GM12801 (cell line): ENCODE results near the gene CPSF2.

ENCODE experiments used
- TF ChIP-seq, protein P1 (sequence below): IDR thresholded peaks from one replicate; pipeline ENCODE4 v1.5.1; 2011; ENCODE audit warnings: control low read depth; ENCODE audit not compliant: insufficient read length; ENCODE audit errors: extremely low read depth

The CPSF2 gene

DNA sequence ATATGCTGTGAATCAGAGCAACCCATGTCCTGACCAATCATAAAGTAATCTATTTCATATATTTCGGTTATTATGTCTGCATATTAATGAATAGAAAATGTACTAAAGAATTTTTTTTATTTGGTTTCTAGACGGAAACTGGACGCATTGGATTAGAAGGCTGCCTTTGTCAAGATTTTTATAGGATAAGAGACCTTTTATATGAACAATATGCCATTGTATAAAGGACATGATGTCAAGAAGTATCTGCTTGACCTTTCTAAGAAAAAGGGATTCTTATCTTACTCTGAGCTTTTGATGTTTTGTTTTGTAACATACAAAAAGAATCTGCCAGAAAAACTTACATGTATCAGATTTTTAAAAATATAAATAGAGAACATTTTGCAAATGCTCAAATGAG lies 39.8 kb downstream of the CPSF2 start:
- TF ChIP-seq, protein P1, sequence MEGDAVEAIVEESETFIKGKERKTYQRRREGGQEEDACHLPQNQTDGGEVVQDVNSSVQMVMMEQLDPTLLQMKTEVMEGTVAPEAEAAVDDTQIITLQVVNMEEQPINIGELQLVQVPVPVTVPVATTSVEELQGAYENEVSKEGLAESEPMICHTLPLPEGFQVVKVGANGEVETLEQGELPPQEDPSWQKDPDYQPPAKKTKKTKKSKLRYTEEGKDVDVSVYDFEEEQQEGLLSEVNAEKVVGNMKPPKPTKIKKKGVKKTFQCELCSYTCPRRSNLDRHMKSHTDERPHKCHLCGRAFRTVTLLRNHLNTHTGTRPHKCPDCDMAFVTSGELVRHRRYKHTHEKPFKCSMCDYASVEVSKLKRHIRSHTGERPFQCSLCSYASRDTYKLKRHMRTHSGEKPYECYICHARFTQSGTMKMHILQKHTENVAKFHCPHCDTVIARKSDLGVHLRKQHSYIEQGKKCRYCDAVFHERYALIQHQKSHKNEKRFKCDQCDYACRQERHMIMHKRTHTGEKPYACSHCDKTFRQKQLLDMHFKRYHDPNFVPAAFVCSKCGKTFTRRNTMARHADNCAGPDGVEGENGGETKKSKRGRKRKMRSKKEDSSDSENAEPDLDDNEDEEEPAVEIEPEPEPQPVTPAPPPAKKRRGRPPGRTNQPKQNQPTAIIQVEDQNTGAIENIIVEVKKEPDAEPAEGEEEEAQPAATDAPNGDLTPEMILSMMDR = no peak

DNA sequence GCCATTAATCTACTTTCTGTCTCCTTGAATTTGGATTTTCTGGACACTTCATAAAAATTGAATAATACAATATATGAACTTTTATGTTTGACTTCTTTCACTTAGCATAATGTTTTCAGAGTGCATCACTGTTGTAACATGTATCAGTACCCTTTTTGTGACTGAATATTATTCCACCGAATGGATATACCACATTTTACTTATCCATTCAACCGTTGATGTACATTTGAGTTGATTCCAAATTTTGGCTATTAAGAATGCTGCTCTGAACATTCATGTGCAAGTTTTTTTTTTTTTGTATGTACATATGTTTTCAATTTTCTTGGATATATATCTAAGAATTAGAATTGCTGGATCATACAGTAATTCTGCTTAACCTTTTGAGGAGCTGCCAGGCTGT lies 43.2 kb downstream of the CPSF2 start:
- TF ChIP-seq, protein P1 = no peak

DNA sequence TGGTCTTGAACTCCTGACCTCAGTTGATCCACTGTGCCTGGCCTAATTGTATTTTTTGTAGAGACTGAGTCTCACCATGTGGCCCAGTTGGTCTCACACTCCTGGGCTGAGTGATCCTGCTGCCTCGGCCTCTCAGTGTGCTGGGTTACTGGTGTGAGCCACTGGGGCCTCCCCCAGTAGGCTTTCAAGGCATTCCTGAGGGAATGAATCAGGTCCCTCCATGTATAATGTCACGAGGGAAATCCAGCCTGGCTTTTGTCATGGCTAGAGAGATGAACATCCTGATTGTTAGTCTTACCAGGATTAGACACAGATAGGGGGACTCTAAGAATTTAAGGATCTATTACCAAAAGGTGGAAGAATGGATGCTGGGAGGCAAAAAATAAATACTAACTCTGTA lies 51.9 kb downstream of the CPSF2 start:
- TF ChIP-seq, protein P1 = no peak

DNA sequence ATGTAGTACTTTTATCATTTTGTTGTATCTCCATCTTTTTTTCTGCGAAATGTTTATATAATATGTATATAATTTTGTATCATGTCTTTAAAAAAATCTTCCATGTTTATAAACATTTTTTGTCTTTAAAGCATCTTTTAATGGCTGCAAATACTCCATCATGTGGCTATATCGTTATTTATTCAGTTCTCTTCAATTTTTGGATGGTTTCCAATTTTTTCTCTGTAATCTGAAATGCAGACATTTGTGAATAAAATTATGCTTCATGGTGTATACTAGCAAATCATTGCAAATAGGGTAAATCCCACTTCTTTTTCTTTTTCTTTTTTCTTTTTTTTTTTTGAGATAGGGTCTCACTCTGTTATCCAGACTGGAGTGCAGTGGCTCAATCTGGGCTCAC lies 54.0 kb downstream of the CPSF2 start:
- TF ChIP-seq, protein P1 = no peak

DNA sequence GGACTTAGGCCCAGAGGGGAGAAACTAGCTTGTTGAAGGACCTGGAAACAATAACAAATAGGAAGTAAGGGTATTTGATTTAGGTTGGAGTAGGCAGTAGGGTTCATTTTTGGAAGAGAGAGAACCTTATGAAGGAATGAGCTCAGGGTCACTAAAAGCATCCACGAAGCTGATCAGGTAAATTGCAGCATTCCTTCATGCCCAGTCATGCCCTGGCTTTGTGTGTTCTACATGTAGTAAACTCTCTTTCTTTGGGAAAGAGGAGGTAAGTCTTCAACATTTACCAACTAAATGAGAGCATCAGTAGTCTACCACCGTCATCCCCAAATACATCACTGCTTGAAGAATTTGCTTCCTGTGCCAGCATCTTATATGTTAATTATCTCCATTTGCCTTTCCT lies 54.7 kb downstream of the CPSF2 start:
- TF ChIP-seq, protein P1 = no peak

DNA sequence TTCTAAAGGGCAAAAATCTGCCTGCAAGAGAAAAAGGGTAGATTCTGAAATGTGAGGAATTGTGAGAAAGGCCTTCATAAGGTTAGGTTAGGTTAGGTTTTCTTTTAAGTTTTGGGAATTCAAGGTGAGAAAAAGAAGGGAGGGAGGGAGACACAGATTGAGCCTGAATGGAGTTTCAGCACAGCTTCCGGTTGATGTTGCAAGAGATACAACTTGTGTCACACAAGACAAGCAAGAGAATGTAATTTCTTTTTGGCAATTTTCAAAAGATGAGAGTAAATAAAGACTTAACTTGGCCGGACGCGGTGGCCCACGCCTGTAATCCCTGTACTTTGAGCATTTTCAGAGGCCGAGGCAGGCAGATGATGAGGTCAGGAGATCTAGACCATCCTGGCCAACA lies 63.8 kb downstream of the CPSF2 start:
- TF ChIP-seq, protein P1 = no peak

DNA sequence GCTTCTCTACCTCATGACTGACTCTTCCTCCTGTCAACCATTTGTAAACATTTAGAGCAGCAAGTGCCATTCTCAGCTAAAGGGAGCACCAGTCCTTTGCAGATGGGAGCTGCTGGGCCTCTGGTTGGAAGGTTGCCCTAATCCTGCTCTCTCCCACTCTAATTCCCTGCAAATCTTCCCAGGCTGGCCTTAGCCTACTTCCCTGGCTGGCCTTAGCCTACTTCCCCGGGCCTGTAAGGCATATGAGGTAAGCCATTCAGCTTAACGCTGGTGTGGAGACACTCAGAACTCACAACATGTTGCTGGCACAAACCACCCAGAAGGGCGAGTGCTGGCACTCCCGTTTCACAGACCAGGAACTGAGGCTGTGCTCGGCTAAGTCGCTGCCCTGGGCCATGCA lies 69.0 kb downstream of the CPSF2 start:
- TF ChIP-seq, protein P1 = no peak

DNA sequence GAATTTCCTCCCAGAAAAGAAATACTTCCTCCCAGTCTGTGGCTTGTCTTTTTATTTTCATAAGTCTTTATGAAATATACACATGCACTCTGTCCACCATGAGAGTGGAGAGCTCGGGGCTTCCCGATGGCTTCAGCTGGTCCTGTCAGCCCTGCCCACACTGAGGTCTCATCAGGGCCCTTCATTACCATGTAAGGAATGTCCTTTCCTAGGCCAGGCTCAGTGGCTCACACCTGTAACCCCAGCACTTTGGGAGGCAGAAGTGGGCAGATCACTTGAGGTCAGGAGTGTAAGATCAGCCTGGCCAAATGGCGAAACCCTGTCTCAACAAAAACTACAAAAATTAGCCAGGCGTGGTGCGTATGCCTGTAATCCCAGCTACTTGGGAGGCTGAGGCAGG lies 77.0 kb downstream of the CPSF2 start:
- TF ChIP-seq, protein P1 = no peak
